AG08396 (cell line): ENCODE measurements around the gene SMIM1.
"Not testable (repeated sequence)": the region's sequence is repeated elsewhere in the genome, so short reads cannot be mapped to it uniquely, and the experiment has no call there.

Experiments used
- DNase-seq: peaks from one replicate; pipeline ENCODE4 v3.0.0; 2012; ENCODE audit warnings: low spot score, mixed read lengths

The SMIM1 gene

GRCh38 chr1:3736708-3737107 lies 35.8 kb upstream of the SMIM1 start:
- no peak for DNase-seq

- DNase-seq, result no peak
Observed at GRCh38 chr1:3738943-3739342, 33.6 kb upstream of the SMIM1 start.

- no peak for DNase-seq
Observed at GRCh38 chr1:3740042-3740441, 32.5 kb upstream of the SMIM1 start.

GRCh38 chr1:3740752-3741151 lies 31.8 kb upstream of the SMIM1 start:
- no peak for DNase-seq

GRCh38 chr1:3741566-3742438 lies 30.7 kb upstream of the SMIM1 start:
- DNase-seq, result no peak

- DNase-seq, result no peak
Observed at GRCh38 chr1:3742439-3743298, 29.9 kb upstream of the SMIM1 start.

GRCh38 chr1:3743421-3743820 lies 29.1 kb upstream of the SMIM1 start:
- no peak for DNase-seq

GRCh38 chr1:3743826-3744225 lies 28.7 kb upstream of the SMIM1 start:
- DNase-seq, result no peak

GRCh38 chr1:3744646-3745045 lies 27.9 kb upstream of the SMIM1 start:
- no peak for DNase-seq

GRCh38 chr1:3745071-3745470 lies 27.5 kb upstream of the SMIM1 start:
- no peak for DNase-seq

GRCh38 chr1:3745590-3746381 lies 26.8 kb upstream of the SMIM1 start:
- no peak for DNase-seq

GRCh38 chr1:3746389-3746829 lies 26.1 kb upstream of the SMIM1 start:
- DNase-seq, result no peak

- DNase-seq, result peak; percentile 97
Observed at GRCh38 chr1:3746830-3747521, 25.6 kb upstream of the SMIM1 start.

GRCh38 chr1:3747522-3747848 lies 25.1 kb upstream of the SMIM1 start:
- no peak for DNase-seq

- no peak for DNase-seq
Observed at GRCh38 chr1:3747903-3748302, 24.6 kb upstream of the SMIM1 start.

GRCh38 chr1:3748316-3748900 lies 24.1 kb upstream of the SMIM1 start:
- DNase-seq, result not testable (repeated sequence)

- no peak for DNase-seq
Observed at GRCh38 chr1:3749512-3749911, 23.0 kb upstream of the SMIM1 start.

GRCh38 chr1:3750741-3751140 lies 21.8 kb upstream of the SMIM1 start:
- no peak for DNase-seq

- DNase-seq, result no peak
Observed at GRCh38 chr1:3752400-3752945, 20.1 kb upstream of the SMIM1 start, which contains the start of gene CCDC27. Gene CCDC27 (plus strand): TSS chr1:3752450. CDS start chr1:3752482, 32 bp downstream.

- no peak for DNase-seq
Observed at GRCh38 chr1:3753656-3754454, 18.7 kb upstream of the SMIM1 start.
